ENCODE results near the gene FMR1.

FMR1 gene

DNA sequence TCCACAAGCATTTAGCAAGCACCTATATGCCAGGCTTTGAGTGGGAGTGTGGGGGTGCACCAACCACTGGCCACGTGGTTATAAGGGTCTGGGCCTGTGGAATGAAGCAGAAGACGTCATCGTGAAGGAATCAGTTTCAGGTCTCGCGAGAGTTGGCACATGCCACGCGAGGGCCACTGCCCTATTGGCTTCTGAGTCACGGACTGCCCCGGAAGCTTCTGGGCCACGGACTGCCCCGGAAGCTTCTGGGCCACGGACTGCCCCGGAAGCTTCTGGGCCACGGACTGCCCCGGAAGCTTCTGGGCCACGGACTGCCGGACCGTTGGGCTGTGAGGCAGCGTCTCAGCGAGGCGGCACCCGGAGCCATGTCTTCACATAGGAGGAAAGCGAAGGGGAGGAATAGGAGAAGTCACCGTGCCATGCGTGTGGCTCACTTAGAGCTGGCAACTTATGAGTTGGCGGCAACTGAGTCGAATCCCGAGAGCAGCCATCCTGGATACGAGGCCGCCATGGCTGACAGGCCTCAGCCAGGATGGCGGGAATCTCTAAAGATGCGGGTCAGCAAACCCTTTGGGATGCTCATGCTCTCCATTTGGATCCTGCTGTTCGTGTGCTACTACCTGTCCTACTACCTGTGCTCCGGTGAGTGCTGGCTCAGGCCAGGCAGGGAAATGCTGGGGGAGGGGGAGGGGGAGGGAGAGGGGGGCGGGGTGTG is 69.5 kb downstream of the FMR1 start, which contains the start of gene FMR1NB:
FMR1NB (plus strand) TSS at position 300 of the 715 bp plus-strand sequence; CDS start at position 366, 66 bp downstream.
- no peak for DNase-seq
- in situ Hi-C loops (cut with HindIII; ENCODE audit: low pct_ligation_motif_present, low pct_unique_long_range_greater_than_20kb, low sequenced_read_pairs), result no loop called here
